ENCODE data around the gene WDR27.
A peak's percentile ranks its signal among the peaks of the same experiment; 100 is the strongest.

The WDR27 gene

DNA sequence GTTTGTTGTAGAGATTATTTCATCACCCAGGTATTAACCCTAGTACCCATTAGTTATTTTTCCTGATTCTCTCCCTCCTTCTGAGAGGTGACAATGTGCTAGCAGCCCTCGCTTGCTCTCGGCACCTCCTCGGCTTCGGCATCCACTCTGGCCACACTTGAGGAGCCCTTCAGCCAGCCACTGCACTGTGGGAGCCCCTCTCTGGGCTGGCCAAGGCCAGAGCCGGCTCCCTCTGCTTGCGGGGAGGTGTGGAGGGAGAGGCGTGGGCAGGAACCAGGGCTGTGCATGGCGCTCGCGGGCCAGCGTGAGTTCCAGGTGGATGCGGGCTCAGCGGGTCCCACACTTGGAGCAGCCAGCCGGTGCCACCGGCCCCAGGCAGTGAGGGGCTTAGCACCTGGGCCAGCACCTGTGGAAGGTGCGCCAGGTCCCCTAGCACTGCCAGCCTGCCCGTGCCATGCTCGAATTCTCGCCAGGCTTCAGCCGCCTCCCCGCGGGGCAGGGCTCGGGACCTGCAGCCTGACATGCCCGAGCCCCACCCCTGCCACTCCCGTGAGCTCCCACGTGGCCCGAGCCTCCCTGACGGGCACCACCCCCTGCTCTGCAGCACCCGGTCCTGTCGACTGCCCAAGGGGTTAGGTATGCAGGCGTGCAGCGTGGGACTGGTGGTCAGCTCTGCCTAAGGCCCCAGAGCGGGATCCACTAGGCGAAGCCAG is 221.9 kb downstream of the WDR27 start:
- H2AK5ac ChIP-seq (ENCODE audit: low read length, severe bottlenecking) = no peak overlapping the region
- H3K9me3 ChIP-seq (ENCODE audit: control insufficient read depth, low read length) = peaks cover 48% of the 10 kb centered on the region
- H3K4ac ChIP-seq (ENCODE audit: low read depth in 1 of 2, low read length in 2 of 2) = no peak overlapping the region
- no peak overlapping the region for H2BK15ac ChIP-seq (ENCODE audit: low read depth, poor library complexity, severe bottlenecking)
- no peaks in the 10 kb centered on the region for H3K4me1 ChIP-seq (ENCODE audit: control insufficient read depth, insufficient read depth, low read depth, low read length)
- H3K27me3 ChIP-seq (ENCODE audit: control insufficient read depth in 1 of 2, insufficient read depth in 1 of 2, low read length in 2 of 2) = no peaks in the 10 kb centered on the region
- no peak overlapping the region for H3K4me3 ChIP-seq (ENCODE audit: insufficient read depth in 1 of 2, low read depth in 1 of 2, low read length in 2 of 2)
- no peak overlapping the region for H2BK5ac ChIP-seq (ENCODE audit: low read depth, low read length, poor library complexity, severe bottlenecking)
- no peak overlapping the region for H3K27ac ChIP-seq (ENCODE audit: low read length, poor library complexity, severe bottlenecking)
- WGBS = 92% methylated on average over 26 of the region's 34 CpGs
- H3K4me2 ChIP-seq (ENCODE audit: low read length, poor library complexity, severe bottlenecking) = no peak overlapping the region
- DNase-seq = no peak
- no peak overlapping the region for H3K9ac ChIP-seq (ENCODE audit: low read length)
- H3K14ac ChIP-seq (ENCODE audit: low read length in 2 of 2) = no peak overlapping the region
- H3K36me3 ChIP-seq (ENCODE audit: control insufficient read depth in 1 of 2, insufficient read depth in 2 of 2, low read depth in 1 of 2, low read length in 2 of 2) = peaks cover 0 to 8% of the 10 kb centered on the region in 2 experiments
- H3K79me1 ChIP-seq (replicated peaks; ENCODE audit: low read length, poor library complexity, severe bottlenecking) = no peaks in the 10 kb centered on the region
- no peak overlapping the region for H2BK120ac ChIP-seq (ENCODE audit: low read depth, low read length)
- H4K8ac ChIP-seq (ENCODE audit: low read length) = no peak overlapping the region
- H2AFZ ChIP-seq (ENCODE audit: low read depth, low read length) = no peak overlapping the region
- no peak overlapping the region for H2BK12ac ChIP-seq (ENCODE audit: low read length in 2 of 2)
- H4K91ac ChIP-seq (ENCODE audit: low read length) = no peak overlapping the region
- H3K23ac ChIP-seq (ENCODE audit: low read length in 2 of 2) = no peak overlapping the region
- no peak overlapping the region for H3K18ac ChIP-seq (ENCODE audit: low read depth in 1 of 2, low read length in 2 of 2)

DNA sequence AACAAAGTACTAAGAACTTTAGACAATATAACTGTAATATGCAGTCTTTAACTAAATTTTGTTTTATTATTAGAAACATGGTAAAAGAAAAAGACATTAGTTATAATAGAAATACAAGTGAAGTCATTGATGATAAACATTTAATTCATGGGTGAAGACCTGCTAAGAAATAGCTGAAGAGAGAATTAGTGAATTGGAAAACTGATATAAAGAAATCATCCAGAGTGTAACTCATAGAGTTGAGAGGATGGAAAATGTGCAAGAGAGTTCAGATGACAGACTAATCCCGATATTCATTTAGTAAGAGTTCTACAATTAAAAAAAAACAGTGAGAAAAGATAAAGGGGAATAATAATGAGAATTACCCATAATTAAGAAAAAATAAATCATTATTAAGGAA is 227.5 kb downstream of the WDR27 start:
- no peaks in the 10 kb centered on the region for H3K27me3 ChIP-seq (ENCODE audit: control insufficient read depth in 1 of 2, insufficient read depth in 1 of 2, low read length in 2 of 2)
- no peak overlapping the region for H2BK15ac ChIP-seq (ENCODE audit: low read depth, poor library complexity, severe bottlenecking)
- H3K9ac ChIP-seq (ENCODE audit: low read length) = no peak overlapping the region
- H2AK5ac ChIP-seq (ENCODE audit: low read length, severe bottlenecking) = no peak overlapping the region
- no peaks in the 10 kb centered on the region for H3K4me1 ChIP-seq (ENCODE audit: control insufficient read depth, insufficient read depth, low read depth, low read length)
- no peak overlapping the region for H2AFZ ChIP-seq (ENCODE audit: low read depth, low read length)
- no peak overlapping the region for H2BK5ac ChIP-seq (ENCODE audit: low read depth, low read length, poor library complexity, severe bottlenecking)
- H3K23ac ChIP-seq (ENCODE audit: low read length in 2 of 2) = no peak overlapping the region
- no peak overlapping the region for H4K91ac ChIP-seq (ENCODE audit: low read length)
- H3K4me2 ChIP-seq (ENCODE audit: low read length, poor library complexity, severe bottlenecking) = no peak overlapping the region
- H2BK12ac ChIP-seq (ENCODE audit: low read length in 2 of 2) = no peak overlapping the region
- no peak overlapping the region for H3K4me3 ChIP-seq (ENCODE audit: insufficient read depth in 1 of 2, low read depth in 1 of 2, low read length in 2 of 2)
- no peak overlapping the region for H3K18ac ChIP-seq (ENCODE audit: low read depth in 1 of 2, low read length in 2 of 2)
- WGBS = no CpG with 5 or more reads among the region's 1 CpG
- H4K8ac ChIP-seq (ENCODE audit: low read length) = no peak overlapping the region
- H2BK120ac ChIP-seq (ENCODE audit: low read depth, low read length) = no peak overlapping the region
- no peak for DNase-seq
- H3K36me3 ChIP-seq (ENCODE audit: control insufficient read depth in 1 of 2, insufficient read depth in 2 of 2, low read depth in 1 of 2, low read length in 2 of 2) = no peaks in the 10 kb centered on the region
- no peak overlapping the region for H3K14ac ChIP-seq (ENCODE audit: low read length in 2 of 2)
- H3K79me1 ChIP-seq (replicated peaks; ENCODE audit: low read length, poor library complexity, severe bottlenecking) = no peaks in the 10 kb centered on the region
- H3K9me3 ChIP-seq (ENCODE audit: control insufficient read depth, low read length) = peaks cover 34% of the 10 kb centered on the region
- no peak overlapping the region for H3K27ac ChIP-seq (ENCODE audit: low read length, poor library complexity, severe bottlenecking)
- no peak overlapping the region for H3K4ac ChIP-seq (ENCODE audit: low read depth in 1 of 2, low read length in 2 of 2)

GRCh38 chr6:169473663-169474062 is 228.2 kb downstream of the WDR27 start:
- Histone ChIP-seq H3K4me1 (ENCODE audit: control insufficient read depth, insufficient read depth, low read depth, low read length) (no peaks in the 10 kb centered on the region), H2BK5ac (ENCODE audit: low read depth, low read length, poor library complexity, severe bottlenecking) (no peak overlapping the region), H2BK15ac (ENCODE audit: low read depth, poor library complexity, severe bottlenecking) (no peak overlapping the region), H3K27ac (ENCODE audit: low read length, poor library complexity, severe bottlenecking) (no peak overlapping the region), H3K18ac (ENCODE audit: low read depth in 1 of 2, low read length in 2 of 2) (no peak overlapping the region), H3K4ac (ENCODE audit: low read depth in 1 of 2, low read length in 2 of 2) (no peak overlapping the region), H3K79me1 (replicated peaks; ENCODE audit: low read length, poor library complexity, severe bottlenecking) (no peaks in the 10 kb centered on the region), H2AFZ (ENCODE audit: low read depth, low read length) (no peak overlapping the region), H3K23ac (ENCODE audit: low read length in 2 of 2) (no peak overlapping the region), H4K91ac (ENCODE audit: low read length) (no peak overlapping the region), H4K8ac (ENCODE audit: low read length) (no peak overlapping the region), H3K36me3 (ENCODE audit: control insufficient read depth in 1 of 2, insufficient read depth in 2 of 2, low read depth in 1 of 2, low read length in 2 of 2) (no peaks in the 10 kb centered on the region), H3K27me3 (ENCODE audit: control insufficient read depth in 1 of 2, insufficient read depth in 1 of 2, low read length in 2 of 2) (no peaks in the 10 kb centered on the region), H3K4me3 (ENCODE audit: insufficient read depth in 1 of 2, low read depth in 1 of 2, low read length in 2 of 2) (no peak overlapping the region), H2AK5ac (ENCODE audit: low read length, severe bottlenecking) (no peak overlapping the region), H3K9me3 (ENCODE audit: control insufficient read depth, low read length) (peaks cover 33% of the 10 kb centered on the region), H2BK120ac (ENCODE audit: low read depth, low read length) (no peak overlapping the region), H3K9ac (ENCODE audit: low read length) (no peak overlapping the region), H3K14ac (ENCODE audit: low read length in 2 of 2) (no peak overlapping the region), H3K4me2 (ENCODE audit: low read length, poor library complexity, severe bottlenecking) (no peak overlapping the region), H2BK12ac (ENCODE audit: low read length in 2 of 2) (no peak overlapping the region)
- no peak for DNase-seq
- no CpG with 5 or more reads among the region's 1 CpG for WGBS

DNA sequence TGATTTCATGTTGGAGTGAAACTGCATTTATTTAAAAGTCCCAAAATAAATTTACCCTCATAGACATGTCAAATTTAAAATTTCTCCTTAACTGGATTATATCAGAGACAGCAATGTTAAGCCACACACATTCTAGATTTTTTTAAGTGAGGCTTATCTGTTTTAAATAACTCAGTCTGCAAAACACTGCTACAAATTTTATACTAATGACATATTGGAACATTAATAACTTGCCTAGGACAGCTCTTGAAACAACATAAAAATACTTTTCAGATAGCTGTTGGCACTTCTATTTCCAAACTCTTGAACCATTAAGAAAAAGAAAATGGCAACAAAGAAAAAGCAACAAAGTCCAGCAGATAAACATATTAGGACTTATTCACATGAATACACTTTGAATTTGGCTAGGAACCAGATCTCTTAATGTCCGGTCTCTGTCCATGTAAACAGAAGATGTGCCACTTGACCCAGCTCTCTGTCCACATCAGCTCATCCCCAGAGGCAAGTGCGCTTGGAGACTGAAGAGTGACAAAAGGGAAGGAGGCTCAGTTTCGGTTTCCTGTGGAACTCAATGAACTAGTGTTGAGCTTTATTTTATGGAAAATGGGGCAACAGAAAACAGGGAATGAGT is 228.9 kb downstream of the WDR27 start:
- Histone ChIP-seq H4K91ac (ENCODE audit: low read length) (no peak overlapping the region), H3K27ac (ENCODE audit: low read length, poor library complexity, severe bottlenecking) (no peak overlapping the region), H3K79me1 (replicated peaks; ENCODE audit: low read length, poor library complexity, severe bottlenecking) (no peaks in the 10 kb centered on the region), H3K36me3 (ENCODE audit: control insufficient read depth in 1 of 2, insufficient read depth in 2 of 2, low read depth in 1 of 2, low read length in 2 of 2) (no peaks in the 10 kb centered on the region), H3K18ac (ENCODE audit: low read depth in 1 of 2, low read length in 2 of 2) (no peak overlapping the region), H3K4me2 (ENCODE audit: low read length, poor library complexity, severe bottlenecking) (no peak overlapping the region), H3K9me3 (ENCODE audit: control insufficient read depth, low read length) (peaks cover 41% of the 10 kb centered on the region), H2BK12ac (ENCODE audit: low read length in 2 of 2) (no peak overlapping the region), H3K14ac (ENCODE audit: low read length in 2 of 2) (no peak overlapping the region), H3K4me3 (ENCODE audit: insufficient read depth in 1 of 2, low read depth in 1 of 2, low read length in 2 of 2) (no peak overlapping the region), H2AK5ac (ENCODE audit: low read length, severe bottlenecking) (no peak overlapping the region), H3K23ac (ENCODE audit: low read length in 2 of 2) (no peak overlapping the region), H2BK15ac (ENCODE audit: low read depth, poor library complexity, severe bottlenecking) (no peak overlapping the region), H3K4ac (ENCODE audit: low read depth in 1 of 2, low read length in 2 of 2) (no peak overlapping the region), H3K27me3 (ENCODE audit: control insufficient read depth in 1 of 2, insufficient read depth in 1 of 2, low read length in 2 of 2) (no peaks in the 10 kb centered on the region), H4K8ac (ENCODE audit: low read length) (no peak overlapping the region), H2BK120ac (ENCODE audit: low read depth, low read length) (no peak overlapping the region), H2AFZ (ENCODE audit: low read depth, low read length) (no peak overlapping the region), H3K9ac (ENCODE audit: low read length) (no peak overlapping the region), H3K4me1 (ENCODE audit: control insufficient read depth, insufficient read depth, low read depth, low read length) (no peaks in the 10 kb centered on the region), H2BK5ac (ENCODE audit: low read depth, low read length, poor library complexity, severe bottlenecking) (no peak overlapping the region)
- WGBS = 55% methylated on average over 3 of the region's 3 CpGs
- peak; percentile 7 for DNase-seq
